ENCODE data around the gene ZMAT5.
A peak's percentile ranks its signal among the peaks of the same experiment; 100 is the strongest.

Gene ZMAT5

GRCh38 chr22:29766632-29767170 lies at the start of gene ZMAT5:
Gene ZMAT5 (minus strand): TSS chr22:29767007. CDS start chr22:29748544, 18,463 bp downstream.
- DNase-seq: peak; percentile 99

GRCh38 chr22:29816539-29816938 lies 49.7 kb upstream of the ZMAT5 start:
- no peak for DNase-seq

DNA sequence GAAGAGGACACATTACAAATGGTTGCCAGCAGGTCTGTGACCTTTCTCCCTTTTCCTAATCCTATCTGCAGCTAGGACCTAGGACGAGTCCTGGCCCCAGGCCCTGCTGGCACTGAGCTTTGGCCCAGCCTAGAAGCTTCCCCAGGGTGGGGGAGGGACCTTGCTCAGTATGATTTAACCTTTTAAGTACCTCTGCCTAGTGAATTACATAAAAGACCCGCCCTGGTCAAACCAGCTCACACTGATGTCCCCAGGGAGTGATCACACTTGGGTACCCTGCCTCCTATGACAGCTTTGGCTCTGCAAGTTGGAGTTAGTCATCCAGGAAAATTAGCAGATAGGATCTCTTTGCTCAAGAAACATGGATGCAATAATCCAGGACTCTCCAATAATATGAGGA lies 49.3 kb upstream of the ZMAT5 start:
- DNase-seq: no peak

DNA sequence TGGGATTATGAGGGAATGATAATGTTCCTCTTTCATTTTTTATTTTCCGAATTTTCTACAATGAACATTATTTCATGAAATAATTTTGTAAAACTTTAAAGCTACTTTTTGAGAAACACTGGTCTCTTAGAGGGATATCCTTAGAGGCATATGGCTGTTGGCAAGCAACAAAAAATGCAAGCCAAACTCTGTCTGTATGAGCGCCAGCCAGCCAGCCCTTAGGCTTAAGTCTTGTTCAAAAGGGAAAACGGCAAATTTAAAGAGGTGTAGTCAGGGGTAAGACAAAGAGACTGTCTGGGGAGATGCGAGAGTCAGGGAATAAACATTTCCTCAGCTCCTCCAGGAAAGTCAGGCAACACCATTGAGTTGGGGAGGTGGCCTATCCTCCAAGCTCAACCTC lies 48.8 kb upstream of the ZMAT5 start:
- no peak for DNase-seq

GRCh38 chr22:29814003-29814402 lies 47.2 kb upstream of the ZMAT5 start:
- no peak for DNase-seq

GRCh38 chr22:29813563-29813962 lies 46.8 kb upstream of the ZMAT5 start:
- no peak for DNase-seq

GRCh38 chr22:29813126-29813525 lies 46.3 kb upstream of the ZMAT5 start:
- no peak for DNase-seq

DNA sequence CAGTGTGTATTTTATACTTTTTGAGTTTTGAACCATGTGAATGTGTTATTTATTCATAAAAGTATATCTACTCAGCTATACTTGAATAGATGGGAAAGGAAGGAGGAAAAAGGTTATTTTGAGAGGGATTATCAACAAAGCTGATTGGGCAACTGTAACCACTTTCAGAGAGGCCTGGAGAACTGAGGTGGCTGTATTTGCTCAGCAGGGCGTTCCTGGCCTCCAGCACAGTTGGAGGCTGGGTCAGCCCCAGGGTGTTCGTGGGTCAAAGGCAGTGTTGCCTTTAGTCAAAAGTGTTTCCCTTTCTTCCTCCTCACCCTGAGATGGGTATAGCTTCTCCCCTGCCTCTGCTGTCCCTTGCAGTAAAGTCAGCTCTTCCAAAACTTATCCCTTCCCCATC lies 44.6 kb upstream of the ZMAT5 start:
- DNase-seq: no peak

DNA sequence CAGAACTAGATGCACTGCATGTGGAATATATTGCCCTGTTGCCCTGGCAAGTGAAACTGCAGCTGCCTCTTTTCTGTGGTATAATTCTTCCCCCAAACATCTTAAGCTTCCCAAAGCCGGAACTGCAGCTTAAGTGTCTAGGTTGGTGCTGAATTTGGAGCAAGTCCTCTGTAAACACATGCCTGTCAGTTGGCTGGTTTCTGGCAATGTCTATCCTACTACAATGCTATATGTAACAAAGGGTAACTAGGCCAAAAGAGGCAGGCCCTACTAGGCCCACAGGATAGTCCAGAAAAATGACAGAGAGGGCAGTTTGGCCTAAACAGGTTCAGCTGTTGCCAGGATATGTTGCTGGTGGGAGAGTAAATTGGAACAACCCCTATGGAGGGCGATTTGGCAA lies 43.4 kb upstream of the ZMAT5 start:
- DNase-seq: no peak

GRCh38 chr22:29806196-29806595 lies 39.4 kb upstream of the ZMAT5 start:
- no peak for DNase-seq

- DNase-seq: no peak
Measured at GRCh38 chr22:29804985-29805384, 38.2 kb upstream of the ZMAT5 start.

DNA sequence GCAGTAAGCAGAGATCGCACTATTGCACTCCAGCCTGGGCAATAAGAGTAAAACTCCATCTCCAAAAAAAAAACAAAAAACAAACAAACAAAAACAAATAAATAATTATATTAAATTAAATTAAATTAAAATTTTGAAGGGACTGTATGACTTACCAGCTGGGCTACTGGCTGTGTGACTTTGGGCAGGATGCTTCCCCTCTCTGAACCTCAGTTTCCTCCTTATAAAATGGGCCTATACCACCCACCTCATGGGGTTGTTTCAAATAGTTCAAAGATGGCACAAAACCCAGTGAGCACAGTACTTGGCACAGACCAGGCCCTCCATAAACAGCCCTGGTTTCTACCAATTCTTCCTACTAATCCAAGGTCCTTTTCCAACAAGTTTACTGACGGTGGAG lies 36.4 kb upstream of the ZMAT5 start:
- DNase-seq: no peak

GRCh38 chr22:29801796-29802195 lies 35.0 kb upstream of the ZMAT5 start:
- no peak for DNase-seq

GRCh38 chr22:29801153-29801552 lies 34.3 kb upstream of the ZMAT5 start:
- DNase-seq: peak; percentile 19

DNA sequence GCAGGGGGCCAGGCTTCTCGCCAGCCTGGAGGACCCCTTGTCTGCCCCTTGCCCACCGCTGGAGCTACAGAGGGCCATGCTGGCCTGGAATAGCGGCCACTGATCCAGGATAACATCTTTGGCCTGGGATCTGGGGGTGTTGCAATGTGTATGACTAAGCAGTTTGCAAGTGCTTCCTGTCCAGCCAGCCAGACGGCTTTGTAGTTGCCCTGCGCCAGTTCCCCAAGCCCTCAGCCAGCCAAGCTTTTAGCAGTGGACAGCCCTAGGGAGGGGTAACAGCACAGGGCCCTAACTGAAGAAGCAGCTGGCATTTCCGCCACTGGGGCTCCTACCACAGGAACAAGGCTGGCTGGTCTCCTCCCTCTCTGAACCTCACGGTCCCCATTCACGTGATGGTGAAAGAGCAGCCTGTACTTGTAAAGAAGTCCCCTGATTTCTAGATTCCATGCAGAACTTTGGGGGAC lies 32.4 kb upstream of the ZMAT5 start:
- peak; percentile 80 for DNase-seq

DNA sequence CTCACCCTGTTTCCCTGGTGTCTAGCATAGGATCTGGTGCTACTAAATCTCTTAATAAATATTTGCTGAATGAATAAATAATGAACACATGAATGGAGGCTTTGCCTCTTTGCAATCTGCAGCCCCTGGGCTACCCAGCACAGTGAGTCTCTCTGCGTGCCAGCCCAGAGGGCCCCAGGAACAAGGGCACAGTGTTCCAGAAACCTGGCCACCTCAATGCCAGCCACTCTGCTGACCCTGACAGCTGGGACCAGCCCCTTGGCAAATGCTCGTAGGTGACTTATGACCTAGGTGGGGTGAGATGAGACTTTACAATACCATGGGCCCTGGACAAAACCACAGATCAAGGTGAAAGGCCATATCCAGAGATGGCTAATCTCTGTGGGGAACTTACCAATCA lies 32.0 kb upstream of the ZMAT5 start:
- DNase-seq: no peak

DNA sequence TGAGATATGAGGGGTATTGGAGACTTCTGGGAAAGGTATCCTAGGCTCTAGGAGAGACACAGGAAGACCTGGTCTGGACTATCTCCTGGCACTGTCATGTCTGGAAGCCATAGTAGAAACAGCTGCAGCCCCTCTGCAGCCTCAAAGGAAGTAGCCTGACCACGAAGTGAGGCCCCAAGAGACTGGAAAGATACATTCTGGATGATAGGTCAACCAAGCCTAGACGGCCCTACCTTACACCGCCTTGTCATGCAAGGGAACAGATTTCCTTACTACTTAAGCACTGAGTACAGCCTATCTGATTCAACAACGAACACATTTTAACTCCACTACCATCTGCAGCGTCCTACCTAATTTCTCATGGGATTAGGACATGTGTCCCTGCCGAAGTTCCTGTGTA lies 31.5 kb upstream of the ZMAT5 start:
- DNase-seq: peak; percentile 57

DNA sequence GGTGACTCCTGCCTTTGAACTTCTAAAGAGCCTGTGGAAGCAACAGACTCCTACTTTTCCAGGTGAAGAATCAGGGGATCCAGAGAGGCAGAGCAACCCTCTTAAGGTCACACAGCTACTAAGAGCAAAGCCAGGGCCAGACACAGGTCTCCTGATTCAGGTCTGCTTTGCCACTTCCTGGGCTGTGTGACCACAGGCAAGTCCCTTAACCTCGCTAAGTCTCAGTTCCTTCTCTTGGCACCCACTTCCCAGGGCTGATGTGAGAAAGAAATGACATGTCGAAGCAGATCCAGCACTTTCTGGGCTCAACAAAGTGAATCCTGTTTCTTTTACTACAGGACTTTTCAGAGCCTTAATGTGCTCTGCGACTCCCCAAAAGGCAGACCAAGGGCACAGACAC lies 30.5 kb upstream of the ZMAT5 start:
- peak; percentile 26 for DNase-seq

DNA sequence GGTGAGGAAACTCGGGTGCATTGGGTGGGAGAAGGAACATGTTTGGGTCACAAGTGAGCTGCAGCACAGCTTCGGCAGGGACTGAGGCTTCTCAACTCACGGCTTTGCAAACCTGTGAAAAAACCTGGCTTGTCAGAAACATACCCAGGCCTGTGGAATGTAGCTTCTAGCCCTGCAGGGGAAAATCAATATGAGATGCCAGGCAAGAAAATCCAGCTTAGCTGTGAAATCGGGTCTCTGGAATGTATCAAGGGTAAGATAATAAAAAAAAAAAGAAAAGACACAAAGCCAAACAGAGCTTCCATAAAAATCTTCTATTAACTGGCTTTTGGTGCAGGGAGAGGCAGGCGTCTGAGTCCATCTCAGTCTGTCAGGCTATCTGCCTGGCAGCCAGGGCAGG lies 28.9 kb upstream of the ZMAT5 start:
- DNase-seq: no peak

DNA sequence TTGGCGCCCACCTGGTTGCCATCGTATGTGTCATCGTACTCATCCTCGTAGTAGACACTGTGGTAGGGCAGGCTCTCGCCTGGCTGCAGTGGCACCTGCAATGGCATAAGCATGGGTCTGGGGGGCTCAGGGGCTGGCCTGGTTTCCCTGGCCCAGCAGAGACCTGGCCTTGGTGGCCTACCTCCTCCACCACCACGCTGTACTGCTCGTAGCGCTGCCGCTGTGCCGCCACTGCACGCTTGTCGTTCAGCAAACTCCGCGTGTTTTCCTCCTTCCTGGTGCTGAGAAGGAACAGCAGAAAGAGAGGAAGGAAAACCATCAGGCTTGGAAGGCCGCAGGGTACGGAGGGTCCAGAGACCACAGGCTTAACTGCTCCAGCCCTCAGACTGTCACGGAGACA lies 26.6 kb upstream of the ZMAT5 start:
- DNase-seq: no peak

DNA sequence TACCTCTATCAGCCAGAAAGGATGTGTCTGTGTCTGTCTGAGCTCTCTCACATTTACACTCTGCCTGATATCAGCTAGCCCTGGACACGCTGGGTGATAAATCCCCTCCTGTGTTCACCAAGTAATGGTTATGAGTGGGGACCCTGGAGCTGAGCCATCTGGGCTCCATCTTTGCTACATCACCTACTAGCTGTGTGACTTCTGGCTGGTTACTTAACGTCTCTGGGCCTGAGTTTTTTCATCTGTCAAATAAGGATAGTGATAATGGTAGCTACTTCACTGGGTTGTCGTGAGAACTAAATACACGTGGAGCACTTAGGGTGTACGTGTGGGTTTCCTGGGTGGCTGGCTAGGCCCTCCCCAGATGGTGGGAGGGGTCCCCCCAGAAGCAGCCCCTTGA lies 23.3 kb upstream of the ZMAT5 start:
- no peak for DNase-seq

DNA sequence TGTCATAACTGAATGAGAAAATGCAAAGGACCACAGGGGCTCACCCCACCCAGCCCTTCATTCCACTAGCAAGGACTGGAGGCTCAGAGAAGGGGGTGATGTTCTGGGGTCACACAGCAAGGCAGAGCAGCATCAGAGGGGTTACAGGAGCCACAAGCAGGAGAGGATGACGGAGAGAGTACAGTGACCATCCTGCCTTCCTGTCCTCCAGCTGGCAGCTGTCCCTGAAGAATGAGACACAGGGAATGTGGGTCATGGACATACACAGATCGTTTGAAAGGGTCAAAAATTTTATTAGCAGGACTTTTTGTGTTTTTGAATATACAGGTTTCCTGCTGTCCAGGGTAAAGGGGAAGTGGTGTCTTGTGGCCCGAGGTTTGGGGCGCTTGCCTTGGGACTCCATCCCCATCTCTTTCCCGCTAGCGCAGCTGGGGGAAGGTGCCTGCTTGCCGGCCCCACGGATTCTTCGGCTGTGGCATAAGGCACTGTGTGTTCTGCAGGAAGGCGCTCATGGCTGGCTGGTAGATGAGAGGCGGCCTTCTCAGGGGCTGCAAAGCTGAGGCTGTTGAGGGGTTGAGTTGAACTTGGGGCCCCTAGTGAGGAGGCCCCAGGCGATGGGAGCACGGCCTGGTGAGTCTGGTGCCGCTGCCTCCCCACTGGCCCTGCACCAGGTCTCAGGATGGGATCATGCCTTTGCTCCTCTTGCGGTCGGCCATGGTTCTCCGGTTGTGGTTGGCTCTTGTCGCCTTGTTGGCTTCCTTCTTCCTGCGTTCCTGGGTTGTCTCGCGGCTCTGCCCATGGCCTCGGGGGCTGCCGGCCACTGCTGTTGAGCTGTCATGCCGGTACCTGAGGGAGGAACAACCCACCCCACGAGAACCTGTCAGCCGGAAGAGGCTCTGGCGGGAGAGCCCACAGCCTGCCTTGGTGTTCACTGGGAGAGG lies 21.8 kb upstream of the ZMAT5 start:
- DNase-seq: no peak

GRCh38 chr22:29787371-29787980 lies 20.7 kb upstream of the ZMAT5 start:
- DNase-seq: no peak

DNA sequence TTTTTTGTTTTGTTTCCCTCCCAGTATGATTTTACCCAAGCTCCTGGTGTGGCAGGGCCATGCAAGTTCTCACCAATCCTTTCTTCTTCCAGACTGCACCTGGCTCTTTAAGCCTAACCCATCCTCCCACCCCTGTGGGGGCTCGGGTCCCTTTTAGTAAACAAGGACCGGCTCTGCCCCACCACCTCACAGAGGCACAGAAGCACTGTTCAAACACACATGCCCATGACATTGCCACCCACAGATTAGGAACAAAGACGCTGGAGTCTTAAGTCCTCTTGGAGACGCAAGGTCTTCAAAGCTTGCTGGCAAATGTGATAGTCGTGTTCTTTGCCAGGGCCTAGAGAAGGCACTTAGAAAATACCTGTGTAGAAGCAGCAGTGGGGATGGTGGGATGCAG lies 19.2 kb upstream of the ZMAT5 start:
- no peak for DNase-seq
